Stimulated activated CD8-positive, alpha-beta memory T cell treated with anti-CD3 and anti-CD28 coated beads, Interleukin-15, amount 100 ng/mL, for 48 hours (primary cell): ENCODE data around the gene UBE4B.
"Not testable (repeated sequence)": the region's sequence is repeated elsewhere in the genome, so short reads cannot be mapped to it uniquely, and the experiment has no call there.

Source experiments
- DNase-seq, 2 donors: peaks; one replicate each; pipeline ENCODE4 v3.0.0-alpha.2; 2020; ENCODE audit warnings: low read depth in 2 of 2

UBE4B gene

GRCh38 chr1:10071640-10072039 lies 38.9 kb downstream of the UBE4B start:
- DNase-seq, result no peak

- DNase-seq, result not testable (repeated sequence)
Observed at GRCh38 chr1:10073371-10073770, 40.6 kb downstream of the UBE4B start.

GRCh38 chr1:10074059-10074851 lies 41.5 kb downstream of the UBE4B start:
- peak; percentile 61 to 62 for DNase-seq

GRCh38 chr1:10074852-10075730 lies 42.3 kb downstream of the UBE4B start:
- DNase-seq, result no peak

- no peak for DNase-seq
Observed at GRCh38 chr1:10075732-10076131, 43.0 kb downstream of the UBE4B start.

GRCh38 chr1:10078494-10078893 lies 45.7 kb downstream of the UBE4B start:
- DNase-seq, result no peak

GRCh38 chr1:10080523-10080922 lies 47.8 kb downstream of the UBE4B start:
- no peak for DNase-seq

GRCh38 chr1:10082785-10083479 lies 50.2 kb downstream of the UBE4B start:
- no peak for DNase-seq

GRCh38 chr1:10084045-10084444 lies 51.3 kb downstream of the UBE4B start:
- no peak for DNase-seq

GRCh38 chr1:10085076-10085475 lies 52.3 kb downstream of the UBE4B start:
- no peak for DNase-seq

GRCh38 chr1:10087210-10087609 lies 54.5 kb downstream of the UBE4B start:
- no peak for DNase-seq

- no peak for DNase-seq
Observed at GRCh38 chr1:10101929-10102328, 69.2 kb downstream of the UBE4B start.

GRCh38 chr1:10103193-10103592 lies 70.4 kb downstream of the UBE4B start:
- DNase-seq, result no peak

- no peak for DNase-seq
Observed at GRCh38 chr1:10104834-10105233, 72.1 kb downstream of the UBE4B start.

- no peak for DNase-seq
Observed at GRCh38 chr1:10105484-10105883, 72.7 kb downstream of the UBE4B start.

- DNase-seq, result no peak
Observed at GRCh38 chr1:10106241-10106640, 73.5 kb downstream of the UBE4B start.

GRCh38 chr1:10106756-10107475 lies 74.2 kb downstream of the UBE4B start:
- no peak for DNase-seq

GRCh38 chr1:10107476-10107847 lies 74.7 kb downstream of the UBE4B start:
- DNase-seq, result not testable (repeated sequence)

GRCh38 chr1:10108134-10108663 lies 75.4 kb downstream of the UBE4B start:
- no peak for DNase-seq

GRCh38 chr1:10108948-10109708 lies 76.4 kb downstream of the UBE4B start:
- DNase-seq, result no peak

- no peak for DNase-seq
Observed at GRCh38 chr1:10113501-10113900, 80.7 kb downstream of the UBE4B start.
